Measurements from ENCODE around the gene ADAM22. TPM values are rescaled to one million over a fixed set of nuclear protein-coding genes. Genes with fewer than 3 reads are reported as not detected.

The ADAM22 gene
- total and polyA plus RNA-seq, 10 of the 15 experiments (the other 5 are each of a cell fraction or from before 2014, with no cell fraction given) = 1.4 to 24.5 (median 7.6) TPM

DNA sequence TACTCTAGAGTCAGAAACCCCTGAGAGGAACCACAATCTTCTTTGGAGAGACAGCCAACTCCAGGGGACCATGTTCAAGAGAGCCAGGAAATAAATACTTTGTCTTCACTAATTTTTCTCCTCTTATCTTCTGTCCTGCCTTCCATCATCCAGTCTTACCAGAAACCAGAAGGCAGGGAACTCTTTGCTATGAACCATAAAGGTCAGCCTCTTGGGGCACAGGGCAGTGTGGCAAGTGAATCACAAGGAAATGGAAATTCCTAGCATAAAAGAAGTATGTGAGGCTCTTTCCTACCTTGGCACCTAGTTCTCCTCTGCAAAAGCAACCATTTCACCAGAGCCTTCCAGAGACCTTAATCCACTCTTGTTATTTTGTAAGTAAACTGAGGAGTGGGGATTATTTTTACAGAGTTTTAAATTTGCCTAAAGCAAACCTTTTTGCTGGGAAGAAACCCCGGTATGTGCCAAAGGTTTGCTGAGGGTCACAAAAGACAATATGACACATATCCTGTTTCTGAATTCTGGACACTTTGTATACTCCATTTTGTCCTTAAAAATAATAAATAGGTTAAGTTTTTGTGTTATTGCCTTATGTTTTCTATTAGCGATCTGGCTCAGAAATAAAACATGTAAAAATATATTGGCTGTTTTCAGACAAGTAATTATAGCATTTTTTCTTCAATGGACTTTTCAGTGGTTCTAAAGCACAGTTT is 87.1 kb downstream of the ADAM22 start:
- H3K4me3 ChIP-seq = no peak overlapping the region
- H3K9me3 ChIP-seq (replicated peaks; ENCODE audit: control insufficient read depth, insufficient read depth, low read length) = no peaks in the 10 kb centered on the region
- no peaks in the 10 kb centered on the region for H3K36me3 ChIP-seq (ENCODE audit: control insufficient read depth in 2 of 2, insufficient read depth in 2 of 2, low read length in 1 of 2)
- H3K79me2 ChIP-seq (ENCODE audit: control insufficient read depth, insufficient read depth, low read length) = no peaks in the 10 kb centered on the region
- H3K4me2 ChIP-seq (ENCODE audit: control insufficient read depth, insufficient read depth) = no peak overlapping the region
- FAIRE-seq (no peak), ATAC-seq (no peak), DNase-seq (ENCODE audit: low read depth, low spot score) (no peak)
- in situ Hi-C loops (cut with MboI) (no loop called here), intact Hi-C loops (cut with micrococcal nuclease; ENCODE audit: unreplicated experiment) (loop anchor here (2.0 kb wide), 1 partner anchor 74 kb away; no protein-coding TSS in a partner anchor)
- H3K27me3 ChIP-seq (replicated peaks in 1 of 2; ENCODE audit: control insufficient read depth in 2 of 2, insufficient read depth in 2 of 2, low read length in 1 of 2) = no peaks in the 10 kb centered on the region
- no peak overlapping the region for H3K9ac ChIP-seq (ENCODE audit: control insufficient read depth, insufficient read depth, low read length)
- TF ChIP-seq SMARCA5 (IDR thresholded peaks at IDR 0.05) (no peak), YY1 (IDR thresholded peaks at IDR 0.05; ENCODE audit: low read depth, low read length) (no peak), EGR1 (IDR thresholded peaks at IDR 0.05; ENCODE audit: borderline replicate concordance in 1 of 2, low read depth in 2 of 2, low read length in 2 of 2) (no peak), TBL1XR1 (IDR thresholded peaks at IDR 0.05; ENCODE audit: low read depth, low read length) (no peak), IRF4 (IDR thresholded peaks at IDR 0.05; ENCODE audit: low read depth, low read length) (no peak), POU2F2 (IDR thresholded peaks at IDR 0.05; ENCODE audit: borderline replicate concordance, low read depth, low read length) (no peak), TARDBP (IDR thresholded peaks at IDR 0.05; ENCODE audit: borderline replicate concordance) (no peak), ZNF274 (IDR thresholded peaks at IDR 0.05; ENCODE audit: insufficient read depth, insufficient read length) (no peak)
- TF ChIP-seq, protein P1, sequence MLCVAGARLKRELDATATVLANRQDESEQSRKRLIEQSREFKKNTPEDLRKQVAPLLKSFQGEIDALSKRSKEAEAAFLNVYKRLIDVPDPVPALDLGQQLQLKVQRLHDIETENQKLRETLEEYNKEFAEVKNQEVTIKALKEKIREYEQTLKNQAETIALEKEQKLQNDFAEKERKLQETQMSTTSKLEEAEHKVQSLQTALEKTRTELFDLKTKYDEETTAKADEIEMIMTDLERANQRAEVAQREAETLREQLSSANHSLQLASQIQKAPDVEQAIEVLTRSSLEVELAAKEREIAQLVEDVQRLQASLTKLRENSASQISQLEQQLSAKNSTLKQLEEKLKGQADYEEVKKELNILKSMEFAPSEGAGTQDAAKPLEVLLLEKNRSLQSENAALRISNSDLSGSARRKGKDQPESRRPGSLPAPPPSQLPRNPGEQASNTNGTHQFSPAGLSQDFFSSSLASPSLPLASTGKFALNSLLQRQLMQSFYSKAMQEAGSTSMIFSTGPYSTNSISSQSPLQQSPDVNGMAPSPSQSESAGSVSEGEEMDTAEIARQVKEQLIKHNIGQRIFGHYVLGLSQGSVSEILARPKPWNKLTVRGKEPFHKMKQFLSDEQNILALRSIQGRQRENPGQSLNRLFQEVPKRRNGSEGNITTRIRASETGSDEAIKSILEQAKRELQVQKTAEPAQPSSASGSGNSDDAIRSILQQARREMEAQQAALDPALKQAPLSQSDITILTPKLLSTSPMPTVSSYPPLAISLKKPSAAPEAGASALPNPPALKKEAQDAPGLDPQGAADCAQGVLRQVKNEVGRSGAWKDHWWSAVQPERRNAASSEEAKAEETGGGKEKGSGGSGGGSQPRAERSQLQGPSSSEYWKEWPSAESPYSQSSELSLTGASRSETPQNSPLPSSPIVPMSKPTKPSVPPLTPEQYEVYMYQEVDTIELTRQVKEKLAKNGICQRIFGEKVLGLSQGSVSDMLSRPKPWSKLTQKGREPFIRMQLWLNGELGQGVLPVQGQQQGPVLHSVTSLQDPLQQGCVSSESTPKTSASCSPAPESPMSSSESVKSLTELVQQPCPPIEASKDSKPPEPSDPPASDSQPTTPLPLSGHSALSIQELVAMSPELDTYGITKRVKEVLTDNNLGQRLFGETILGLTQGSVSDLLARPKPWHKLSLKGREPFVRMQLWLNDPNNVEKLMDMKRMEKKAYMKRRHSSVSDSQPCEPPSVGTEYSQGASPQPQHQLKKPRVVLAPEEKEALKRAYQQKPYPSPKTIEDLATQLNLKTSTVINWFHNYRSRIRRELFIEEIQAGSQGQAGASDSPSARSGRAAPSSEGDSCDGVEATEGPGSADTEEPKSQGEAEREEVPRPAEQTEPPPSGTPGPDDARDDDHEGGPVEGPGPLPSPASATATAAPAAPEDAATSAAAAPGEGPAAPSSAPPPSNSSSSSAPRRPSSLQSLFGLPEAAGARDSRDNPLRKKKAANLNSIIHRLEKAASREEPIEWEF (IDR thresholded peaks at IDR 0.05; ENCODE audit: insufficient replicate concordance, low read depth, low read length) = no peak
- ChIA-PET POLR2A (no interaction called here), SMC1A (ENCODE audit: uncharacterized antibody, unreplicated experiment) (no interaction called here), RAD21 (ENCODE audit: unreplicated experiment) (no interaction called here), CTCF (no interaction called here)
- no peak overlapping the region for H2AFZ ChIP-seq (ENCODE audit: control insufficient read depth, low read depth, low read length)
- BruUV-seq (replicated peaks) = no TSS peak
- H4K20me1 ChIP-seq (ENCODE audit: control insufficient read depth, insufficient read depth) = no peaks in the 10 kb centered on the region
- WGBS (ENCODE audit: insufficient coverage, insufficient replicate concordance, low lambda C conversion rate, missing lambda C conversion rate) = 95% methylated on average over 2 of the region's 2 CpGs
- no peaks in the 10 kb centered on the region for H3K4me1 ChIP-seq (ENCODE audit: control insufficient read depth, insufficient read depth, low read length)
- no peak overlapping the region for H3K27ac ChIP-seq (ENCODE audit: control insufficient read depth, insufficient read depth)

Data from GM12878 (cell line).